Measurements from ENCODE around the gene LGALS12. TPM values are rescaled to one million over a fixed set of nuclear protein-coding genes. Genes with fewer than 3 reads are reported as not detected.

LGALS12 gene
- total and polyA plus RNA-seq, 2 donors (not counting 1 experiment from before 2014, with no cell fraction given), result 0.19 TPM; not detected in 1

- POLR2A ChIA-PET, result no interaction called here
These were observed 28.2 kb downstream of the LGALS12 start for GRCh38 chr11:63534076-63534475.

GRCh38 chr11:63534895-63535461 is 29.1 kb downstream of the LGALS12 start:
- no peak overlapping the region for H3K4me3 ChIP-seq (ENCODE audit: control extremely low read depth in 1 of 5, extremely low read depth in 1 of 5, insufficient read depth in 1 of 5, low read depth in 2 of 5, low read length in 4 of 5)
- CTCF ChIA-PET, result no interaction called here
- no peak for DNase-seq

More at GRCh38 chr11:63534076-63534475, 28.2 kb downstream of the LGALS12 start:
- Histone ChIP-seq H4K20me1 (ENCODE audit: control insufficient read depth, insufficient read depth, low read length, poor library complexity, severe bottlenecking) (no peaks in the 10 kb centered on the region), H2AFZ (ENCODE audit: insufficient read depth, low read depth, low read length, poor library complexity, severe bottlenecking) (no peak overlapping the region), H3K9ac (ENCODE audit: low read length) (no peak overlapping the region), H3K36me3 (replicated peaks in 1 of 2; ENCODE audit: control extremely low read depth in 1 of 2, control insufficient read depth in 1 of 2, extremely low read depth in 1 of 2, insufficient read depth in 2 of 2, low read length in 1 of 2) (no peaks in the 10 kb centered on the region), H3K4me2 (replicated peaks; ENCODE audit: low read depth, low read length, poor library complexity, severe bottlenecking) (no peak overlapping the region), H3K4me1 (ENCODE audit: control insufficient read depth in 2 of 2, insufficient read depth in 2 of 2, low read length in 2 of 2) (peaks cover 29 to 42% of the 10 kb centered on the region in 2 donors), H3K4me3 (ENCODE audit: control extremely low read depth in 1 of 5, extremely low read depth in 1 of 5, insufficient read depth in 1 of 5, low read depth in 2 of 5, low read length in 4 of 5) (no peak overlapping the region), H3K79me2 (ENCODE audit: control insufficient read depth, insufficient read depth, low read length) (peaks cover 13% of the 10 kb centered on the region), H3K27ac (ENCODE audit: low read length in 2 of 2) (no peak overlapping the region), H3K9me3 (ENCODE audit: control extremely low read depth in 1 of 3, control insufficient read depth in 2 of 3, insufficient read depth in 1 of 3, low read length in 2 of 3) (no peaks in the 10 kb centered on the region), H3K27me3 (replicated peaks in 1 of 4; ENCODE audit: control extremely low read depth in 1 of 4, control insufficient read depth in 3 of 4, insufficient read depth in 4 of 4, low read length in 3 of 4) (no peaks in the 10 kb centered on the region)
- CTCF ChIA-PET, result no interaction called here
- 61% methylated on average over 2 of the region's 3 CpGs for WGBS (ENCODE audit: insufficient coverage)
- intact Hi-C loops (cut with micrococcal nuclease), result no loop called here
- H3K9me3 Mint-ChIP-seq (ENCODE audit: insufficient read depth), result no peaks in the 10 kb centered on the region
- ATAC-seq (ENCODE audit: low read depth), result no peak
- no peak overlapping the region for H3K4me3 Mint-ChIP-seq
- peaks cover 47% of the 10 kb centered on the region for H3K4me1 Mint-ChIP-seq
- TF ChIP-seq EZH2 (IDR thresholded peaks at IDR 0.05; ENCODE audit: borderline replicate concordance, insufficient read depth, low read depth, low read length, poor library complexity, severe bottlenecking), result no peak
- no peak for TF ChIP-seq CTCF (IDR thresholded peaks at IDR 0.05)
- no peaks in the 10 kb centered on the region for H3K27me3 Mint-ChIP-seq
- DNase-seq, result no peak
- no peak overlapping the region for H3K27ac Mint-ChIP-seq

More at GRCh38 chr11:63534895-63535461, 29.1 kb downstream of the LGALS12 start:
- Histone ChIP-seq H3K27ac (ENCODE audit: low read length in 2 of 2) (no peak overlapping the region), H3K4me2 (replicated peaks; ENCODE audit: low read depth, low read length, poor library complexity, severe bottlenecking) (no peak overlapping the region), H3K36me3 (replicated peaks in 1 of 2; ENCODE audit: control extremely low read depth in 1 of 2, control insufficient read depth in 1 of 2, extremely low read depth in 1 of 2, insufficient read depth in 2 of 2, low read length in 1 of 2) (no peaks in the 10 kb centered on the region), H4K20me1 (ENCODE audit: control insufficient read depth, insufficient read depth, low read length, poor library complexity, severe bottlenecking) (no peaks in the 10 kb centered on the region), H3K27me3 (replicated peaks in 1 of 4; ENCODE audit: control extremely low read depth in 1 of 4, control insufficient read depth in 3 of 4, insufficient read depth in 4 of 4, low read length in 3 of 4) (no peaks in the 10 kb centered on the region), H3K4me1 (ENCODE audit: control insufficient read depth in 2 of 2, insufficient read depth in 2 of 2, low read length in 2 of 2) (peaks cover 29 to 42% of the 10 kb centered on the region in 2 donors), H3K79me2 (ENCODE audit: control insufficient read depth, insufficient read depth, low read length) (peaks cover 13% of the 10 kb centered on the region), H3K9me3 (ENCODE audit: control extremely low read depth in 1 of 3, control insufficient read depth in 2 of 3, insufficient read depth in 1 of 3, low read length in 2 of 3) (no peaks in the 10 kb centered on the region), H2AFZ (ENCODE audit: insufficient read depth, low read depth, low read length, poor library complexity, severe bottlenecking) (no peak overlapping the region), H3K9ac (ENCODE audit: low read length) (no peak overlapping the region)
- WGBS (ENCODE audit: insufficient coverage), result 100% methylated on average over 1 of the region's 5 CpGs
- intact Hi-C loops (cut with micrococcal nuclease), result no loop called here
- peak overlapping the region; percentile 19 for H3K4me3 Mint-ChIP-seq
- TF ChIP-seq CTCF (IDR thresholded peaks at IDR 0.05), result no peak
- TF ChIP-seq EZH2 (IDR thresholded peaks at IDR 0.05; ENCODE audit: borderline replicate concordance, insufficient read depth, low read depth, low read length, poor library complexity, severe bottlenecking), result no peak
- POLR2A ChIA-PET, result no interaction called here
- ATAC-seq (ENCODE audit: low read depth), result no peak
- peak overlapping the region; percentile 56 for H3K27ac Mint-ChIP-seq
- H3K9me3 Mint-ChIP-seq (ENCODE audit: insufficient read depth), result no peaks in the 10 kb centered on the region
- H3K4me1 Mint-ChIP-seq, result peaks cover 47% of the 10 kb centered on the region
- no peaks in the 10 kb centered on the region for H3K27me3 Mint-ChIP-seq
